Effector memory CD8-positive, alpha-beta T cell (primary cell): Measurements from ENCODE around the gene SPRR2E.
"Not testable (repeated sequence)": the region's sequence is repeated elsewhere in the genome, so short reads cannot be mapped to it uniquely, and the experiment has no call there.

Source experiments
- ATAC-seq: fragments of 150-1000 bp; cut with Tn5 transposase; replicated peaks from 2 replicates; pipeline ENCODE4 v1.10.0; 2021; ENCODE audit warnings: mild to moderate bottlenecking, moderate library complexity
- DNase-seq, 3 experiments: peaks; one replicate each; pipeline ENCODE4 v3.0.0; 2021
- H3K27ac Mint-ChIP-seq, 2 donors: one replicate each; pipeline ENCODE4 v1.8.0; 2022; ENCODE audit warnings: mild to moderate bottlenecking in 2 of 2, mixed read lengths in 2 of 2, moderate library complexity in 2 of 2
- H3K27me3 Mint-ChIP-seq, 2 donors: one replicate each; pipeline ENCODE4 v1.8.0; 2022; ENCODE audit warnings: mixed read lengths in 2 of 2
- H3K36me3 Mint-ChIP-seq: one replicate; pipeline ENCODE4 v1.8.0; 2022; ENCODE audit warnings: mild to moderate bottlenecking, moderate library complexity, mixed read lengths; ENCODE audit not compliant: insufficient read depth
- H3K4me1 Mint-ChIP-seq, 2 donors: one replicate each; pipeline ENCODE4 v1.8.0; 2022; ENCODE audit warnings: low read depth in 2 of 2, mixed read lengths in 2 of 2
- H3K4me3 Mint-ChIP-seq, 2 donors: one replicate each; pipeline ENCODE4 v1.8.0; 2022; ENCODE audit warnings: mild to moderate bottlenecking in 2 of 2, mixed read lengths in 2 of 2, moderate library complexity in 2 of 2
- H3K9me3 Mint-ChIP-seq, 2 donors: one replicate each; pipeline ENCODE4 v1.8.0; 2022; ENCODE audit warnings: mixed read lengths in 2 of 2

The SPRR2E gene

DNA sequence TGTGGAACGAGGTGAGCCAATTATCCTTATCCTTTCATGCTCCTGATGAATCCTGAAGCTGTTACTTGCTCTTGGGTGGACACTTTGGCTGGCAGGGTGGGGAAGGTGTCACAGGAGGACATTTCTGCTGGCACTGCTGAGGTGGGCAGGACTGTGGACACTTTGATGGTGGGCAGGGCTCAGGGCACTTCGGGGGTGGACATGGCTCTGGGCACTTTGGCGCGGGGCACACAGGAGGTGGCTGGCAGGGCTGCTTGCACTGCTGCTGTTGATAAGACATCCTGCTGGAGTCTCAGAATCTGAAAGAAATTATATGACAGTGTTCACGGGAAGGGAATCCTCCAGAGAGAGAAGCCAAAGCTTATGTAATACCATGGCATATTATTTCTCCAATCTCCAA, 18.1 kb upstream of the SPRR2E start:
- ATAC-seq, H3K4me1 Mint-ChIP-seq, H3K36me3 Mint-ChIP-seq, H3K27ac Mint-ChIP-seq, H3K9me3 Mint-ChIP-seq, H3K4me3 Mint-ChIP-seq, DNase-seq: not testable (repeated sequence)
- peaks cover 29 to 56% of the 10 kb centered on the region in 2 donors for H3K27me3 Mint-ChIP-seq

GRCh38 chr1:153100245-153100644, 5.9 kb upstream of the SPRR2E start:
- no peak for DNase-seq
- no peaks in the 10 kb centered on the region for H3K36me3 Mint-ChIP-seq
- H3K27me3 Mint-ChIP-seq: peaks cover 31 to 57% of the 10 kb centered on the region in 2 donors
- no peak overlapping the region for H3K27ac Mint-ChIP-seq
- H3K4me3 Mint-ChIP-seq: no peak overlapping the region
- no peak for ATAC-seq
- no peaks in the 10 kb centered on the region for H3K9me3 Mint-ChIP-seq
- no peaks in the 10 kb centered on the region for H3K4me1 Mint-ChIP-seq

- Mint-ChIP-seq H3K27ac (no peak overlapping the region), H3K36me3 (no peaks in the 10 kb centered on the region)
Observed at GRCh38 chr1:153099461-153100045, 5.2 kb upstream of the SPRR2E start.

GRCh38 chr1:153095764-153096163, 1.4 kb upstream of the SPRR2E start:
- peaks cover 36 to 40% of the 10 kb centered on the region in 2 donors for H3K27me3 Mint-ChIP-seq
- no peaks in the 10 kb centered on the region for H3K9me3 Mint-ChIP-seq
- H3K27ac Mint-ChIP-seq: no peak overlapping the region
- no peaks in the 10 kb centered on the region for H3K36me3 Mint-ChIP-seq
- H3K4me1 Mint-ChIP-seq: no peaks in the 10 kb centered on the region
- ATAC-seq (no peak), DNase-seq (no peak)
- no peak overlapping the region for H3K4me3 Mint-ChIP-seq

More at GRCh38 chr1:153099461-153100045, 5.2 kb upstream of the SPRR2E start:
- Mint-ChIP-seq H3K4me1 (no peaks in the 10 kb centered on the region), H3K9me3 (no peaks in the 10 kb centered on the region), H3K27me3 (peaks cover 31 to 59% of the 10 kb centered on the region in 2 donors), H3K4me3 (no peak overlapping the region)
- DNase-seq (no peak), ATAC-seq (no peak)

GRCh38 chr1:153087652-153088051, 6.7 kb downstream of the SPRR2E start:
- Mint-ChIP-seq H3K27ac (no peak overlapping the region), H3K4me3 (no peak overlapping the region), H3K4me1 (no peaks in the 10 kb centered on the region), H3K9me3 (peaks cover 0 to 3% of the 10 kb centered on the region in 2 donors), H3K27me3 (peaks cover 47 to 63% of the 10 kb centered on the region in 2 donors), H3K36me3 (no peaks in the 10 kb centered on the region)
- ATAC-seq (no peak), DNase-seq (no peak)

DNA sequence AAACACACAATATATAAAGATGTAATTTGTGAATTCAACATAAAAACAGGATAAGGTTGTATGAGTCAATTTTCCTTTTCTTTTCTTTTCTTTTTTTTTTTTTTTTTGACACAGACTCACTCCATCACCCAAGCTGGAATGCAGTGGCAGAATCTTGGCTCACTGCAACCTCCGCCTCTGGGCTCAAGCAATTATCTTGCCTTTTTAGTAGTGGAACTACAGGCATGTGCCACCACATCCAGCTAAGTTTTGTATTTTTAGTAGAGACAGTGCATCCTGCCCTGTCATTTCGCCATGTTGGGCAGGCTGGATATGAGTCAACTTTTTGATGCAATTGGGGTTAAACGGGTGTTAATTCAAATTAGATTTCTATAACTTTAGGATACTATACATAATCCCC, 12.6 kb downstream of the SPRR2E start:
- Mint-ChIP-seq H3K4me1 (no peaks in the 10 kb centered on the region), H3K4me3 (no peak overlapping the region), H3K9me3 (peaks cover 0 to 5% of the 10 kb centered on the region in 2 donors), H3K27ac (no peak overlapping the region), H3K27me3 (peaks cover 22 to 56% of the 10 kb centered on the region in 2 donors), H3K36me3 (no peaks in the 10 kb centered on the region)
- ATAC-seq (no peak), DNase-seq (no peak)

- ATAC-seq (no peak), DNase-seq (no peak)
- Mint-ChIP-seq H3K27me3 (peaks cover 15% of the 10 kb centered on the region in 2 donors), H3K4me3 (no peak overlapping the region), H3K27ac (no peak overlapping the region), H3K36me3 (no peaks in the 10 kb centered on the region), H3K9me3 (no peaks in the 10 kb centered on the region), H3K4me1 (no peaks in the 10 kb centered on the region)
Observed at GRCh38 chr1:153072806-153073726, 21.3 kb downstream of the SPRR2E start.

GRCh38 chr1:153071511-153071910, 22.8 kb downstream of the SPRR2E start, which contains the start of gene SPRR2B:
Gene SPRR2B, minus strand, starts transcription at chr1:153071611. Its CDS starts 772 bp downstream, at chr1:153070839.
- H3K4me1 Mint-ChIP-seq: no peaks in the 10 kb centered on the region
- no peaks in the 10 kb centered on the region for H3K9me3 Mint-ChIP-seq
- ATAC-seq: no peak
- peaks cover 27 to 31% of the 10 kb centered on the region in 2 donors for H3K27me3 Mint-ChIP-seq
- no peak for DNase-seq
- H3K4me3 Mint-ChIP-seq: no peak within 1 kb of the TSS
- no peak within 1 kb of the TSS for H3K27ac Mint-ChIP-seq
- H3K36me3 Mint-ChIP-seq: no peaks in the 10 kb centered on the region

- Mint-ChIP-seq H3K36me3 (no peaks in the 10 kb centered on the region), H3K27me3 (peaks cover 34 to 43% of the 10 kb centered on the region in 2 donors), H3K9me3 (no peaks in the 10 kb centered on the region), H3K27ac (no peak overlapping the region), H3K4me1 (no peaks in the 10 kb centered on the region), H3K4me3 (no peak overlapping the region)
- no peak for DNase-seq
- ATAC-seq: no peak
Observed at GRCh38 chr1:153070243-153070642, 24.1 kb downstream of the SPRR2E start.

GRCh38 chr1:153058826-153059784, 35.2 kb downstream of the SPRR2E start:
- DNase-seq (no peak), ATAC-seq (no peak)

DNA sequence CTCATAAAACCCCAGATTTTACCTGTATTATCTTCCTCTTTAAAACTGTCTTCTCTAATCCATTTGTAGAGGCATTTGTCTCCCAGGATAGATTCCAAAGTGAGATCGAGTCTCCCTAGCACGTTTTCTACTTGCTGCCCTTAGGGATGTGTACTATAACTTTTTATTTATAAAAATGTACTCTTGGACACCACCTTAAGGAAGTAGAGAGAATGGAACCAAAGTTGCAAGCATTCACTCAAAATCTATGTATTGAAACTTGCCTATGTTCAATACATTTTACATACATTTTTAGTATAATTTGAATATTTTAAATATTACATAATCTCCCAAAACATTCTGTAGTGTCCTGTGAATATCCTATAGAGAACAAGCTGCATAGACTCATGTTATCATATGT, 36.2 kb downstream of the SPRR2E start:
- ATAC-seq: no peak
- Mint-ChIP-seq H3K4me1 (no peaks in the 10 kb centered on the region), H3K36me3 (no peaks in the 10 kb centered on the region), H3K4me3 (no peak overlapping the region), H3K27me3 (peaks cover 48 to 64% of the 10 kb centered on the region in 2 donors), H3K27ac (no peak overlapping the region), H3K9me3 (peaks cover 0 to under 1% of the 10 kb centered on the region in 2 donors)
- DNase-seq: no peak

More at GRCh38 chr1:153058826-153059784, 35.2 kb downstream of the SPRR2E start:
- Mint-ChIP-seq H3K4me1 (no peaks in the 10 kb centered on the region), H3K27ac (no peak overlapping the region), H3K36me3 (no peaks in the 10 kb centered on the region), H3K27me3 (peaks cover 43 to 54% of the 10 kb centered on the region in 2 donors), H3K9me3 (no peaks in the 10 kb centered on the region), H3K4me3 (no peak overlapping the region)

GRCh38 chr1:153057375-153057774, 37.0 kb downstream of the SPRR2E start, which contains the start of gene SPRR2A:
Gene SPRR2A, minus strand, starts transcription at chr1:153057512. Its CDS starts 777 bp downstream, at chr1:153056735.
- DNase-seq (no peak), ATAC-seq (no peak)
- Mint-ChIP-seq H3K4me3 (no peak within 1 kb of the TSS), H3K4me1 (no peaks in the 10 kb centered on the region), H3K36me3 (no peaks in the 10 kb centered on the region), H3K9me3 (peaks cover 0 to 4% of the 10 kb centered on the region in 2 donors), H3K27me3 (peaks cover 52 to 66% of the 10 kb centered on the region in 2 donors), H3K27ac (no peak within 1 kb of the TSS)

GRCh38 chr1:153056111-153056510, 38.2 kb downstream of the SPRR2E start:
- not testable (repeated sequence) for H3K27ac Mint-ChIP-seq, DNase-seq, H3K4me3 Mint-ChIP-seq, H3K36me3 Mint-ChIP-seq, ATAC-seq, H3K4me1 Mint-ChIP-seq, H3K9me3 Mint-ChIP-seq
- H3K27me3 Mint-ChIP-seq: peaks cover 55 to 68% of the 10 kb centered on the region in 2 donors
